HG03039 (cell line): ENCODE results near the gene IGF2R.
"Not testable (repeated sequence)": the region's sequence is repeated elsewhere in the genome, so short reads cannot be mapped to it uniquely, and the experiment has no call there.

Experiments
- ATAC-seq: cut with Tn5 transposase; IDR thresholded peaks from one replicate; pipeline ENCODE4 v1.9.1; 2021; ENCODE audit warnings: mild to moderate bottlenecking, moderate library complexity; ENCODE audit not compliant: unreplicated experiment

IGF2R gene

DNA sequence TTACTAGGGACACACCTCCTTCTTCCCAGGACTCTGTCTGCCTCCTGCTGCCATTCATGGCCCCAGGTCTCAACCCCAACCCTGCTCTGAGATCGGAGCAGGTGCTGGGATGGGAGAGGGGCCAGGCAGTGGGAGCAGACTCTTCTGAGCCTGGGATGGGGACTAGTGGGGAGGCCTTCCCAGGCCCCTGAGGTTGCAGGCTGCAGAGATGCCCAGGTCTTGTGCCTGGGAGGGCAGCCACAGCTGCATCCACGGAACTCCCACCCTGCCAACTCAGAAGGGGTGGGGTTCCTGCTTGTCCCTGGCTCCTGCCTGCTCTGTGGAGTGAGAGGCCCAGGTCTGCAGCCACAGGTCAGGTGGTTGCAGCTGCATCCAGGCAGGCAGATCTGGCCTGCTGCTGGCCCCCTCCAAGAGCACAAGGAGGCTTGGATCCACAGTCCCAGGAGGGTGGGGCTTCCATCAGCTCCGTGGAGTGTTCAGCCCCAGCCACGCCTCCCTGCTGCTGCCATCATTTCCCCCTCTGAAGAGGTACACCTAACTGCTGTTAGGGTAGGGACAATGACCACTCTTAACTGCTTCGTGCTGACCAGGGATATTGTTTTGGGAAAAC is 149.8 kb downstream of the IGF2R start:
- no peak for ATAC-seq

DNA sequence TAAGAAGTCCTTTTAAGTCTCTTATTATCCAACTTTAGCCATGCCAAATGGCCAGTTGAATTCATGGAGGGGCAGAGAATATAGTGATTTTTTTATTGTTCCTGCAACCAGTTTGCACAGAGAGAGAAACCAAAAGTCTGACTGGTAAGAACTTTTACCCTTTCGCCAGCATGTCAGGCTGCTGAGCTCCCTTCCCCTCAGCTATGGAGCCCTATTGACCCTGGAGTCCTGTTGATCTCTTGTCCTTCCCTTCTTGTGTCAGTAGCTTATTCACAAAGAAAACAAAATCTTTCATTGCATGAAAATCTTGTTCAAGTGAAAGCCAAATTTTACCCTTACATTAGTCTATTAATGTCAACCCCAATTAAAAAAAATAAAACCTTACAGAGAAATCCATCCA is 151.2 kb downstream of the IGF2R start:
- ATAC-seq = no peak

DNA sequence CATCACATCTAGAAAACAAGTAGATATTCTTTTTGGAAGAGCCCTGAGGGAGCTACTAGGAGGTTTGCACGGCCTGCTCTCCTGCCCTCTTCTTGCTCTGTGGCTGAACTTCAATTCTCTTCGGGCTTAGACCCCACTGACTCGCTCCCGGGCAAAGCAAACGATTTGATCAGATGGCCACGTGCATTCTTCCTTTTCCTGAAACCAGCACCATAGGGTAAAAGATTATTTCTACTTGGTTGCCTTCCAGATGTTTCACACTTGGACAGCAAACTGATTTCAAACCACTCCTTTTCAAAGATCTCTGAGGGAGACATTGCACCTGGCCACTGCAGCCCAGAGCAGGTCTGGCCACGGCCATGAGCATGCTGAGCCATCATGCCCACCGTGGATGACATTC is 152.7 kb downstream of the IGF2R start, which contains the start of gene SLC22A1:
Gene SLC22A1 (plus strand): TSS at position 258 of the 400 bp plus-strand sequence. CDS start 121 bp downstream, at position 379.
- no peak for ATAC-seq

DNA sequence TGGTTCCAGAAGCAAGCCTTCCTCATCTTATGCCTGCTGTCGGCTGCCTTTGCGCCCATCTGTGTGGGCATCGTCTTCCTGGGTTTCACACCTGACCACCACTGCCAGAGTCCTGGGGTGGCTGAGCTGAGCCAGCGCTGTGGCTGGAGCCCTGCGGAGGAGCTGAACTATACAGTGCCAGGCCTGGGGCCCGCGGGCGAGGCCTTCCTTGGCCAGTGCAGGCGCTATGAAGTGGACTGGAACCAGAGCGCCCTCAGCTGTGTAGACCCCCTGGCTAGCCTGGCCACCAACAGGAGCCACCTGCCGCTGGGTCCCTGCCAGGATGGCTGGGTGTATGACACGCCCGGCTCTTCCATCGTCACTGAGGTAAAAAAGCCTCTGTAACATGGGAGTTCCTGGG is 153.1 kb downstream of the IGF2R start:
- ATAC-seq = no peak

DNA sequence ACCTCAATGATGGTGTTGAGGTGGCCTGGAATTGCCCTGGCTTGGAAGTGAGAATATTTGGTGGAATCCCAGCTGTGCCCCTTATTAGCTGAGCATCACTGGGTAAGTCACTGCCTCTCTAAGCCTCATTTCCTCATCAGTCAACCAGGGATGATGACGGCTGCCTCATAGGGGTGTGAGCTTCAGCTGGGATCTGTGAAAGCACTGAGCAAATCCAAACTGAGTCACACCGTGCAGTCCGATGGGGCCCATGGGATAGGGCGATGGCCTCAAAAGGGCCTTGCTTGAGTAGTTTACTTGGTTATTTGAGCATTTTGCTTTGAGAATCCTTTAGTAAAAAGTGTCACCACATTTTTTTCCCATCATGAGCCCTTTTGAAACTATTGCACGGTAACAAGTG is 153.9 kb downstream of the IGF2R start:
- no peak for ATAC-seq

DNA sequence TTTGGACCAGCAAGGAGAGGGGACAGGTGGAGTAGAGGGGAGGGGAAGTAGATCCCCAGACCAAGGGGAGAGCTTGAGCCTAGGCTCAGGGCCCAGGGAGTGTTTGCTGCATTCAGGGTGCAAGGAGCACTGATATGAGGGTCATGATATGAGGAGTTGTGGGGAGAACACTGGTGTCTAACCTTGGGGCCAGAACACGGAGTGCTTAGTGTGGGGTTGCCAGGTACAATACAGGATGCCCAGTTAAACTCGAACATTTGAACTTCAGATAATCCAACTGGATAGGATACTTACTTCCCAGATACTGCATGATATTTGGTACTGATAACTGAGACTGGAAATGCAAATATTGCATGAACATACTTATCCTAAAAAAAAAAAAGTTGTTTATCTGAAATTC is 155.1 kb downstream of the IGF2R start:
- no peak for ATAC-seq

DNA sequence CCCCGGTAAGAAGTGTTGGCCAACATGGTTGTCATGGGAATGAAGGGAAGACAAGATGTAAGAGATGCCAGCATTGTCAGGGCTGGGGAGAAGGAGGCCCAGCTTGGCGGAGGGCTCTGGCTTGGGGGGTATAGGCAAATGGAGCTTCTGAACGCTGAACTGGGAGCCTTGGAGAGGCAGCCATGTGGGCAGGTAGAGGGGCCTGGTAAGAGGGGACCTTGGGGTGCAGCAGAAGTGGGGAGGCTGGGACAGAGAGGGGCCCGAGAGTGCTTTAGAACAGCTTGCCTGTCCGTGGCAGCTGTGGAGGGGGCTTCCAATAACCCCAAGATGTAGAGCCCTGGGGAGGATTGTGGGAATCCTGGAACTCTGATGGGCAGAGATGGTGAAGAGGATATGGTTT is 155.7 kb downstream of the IGF2R start:
- ATAC-seq = no peak

DNA sequence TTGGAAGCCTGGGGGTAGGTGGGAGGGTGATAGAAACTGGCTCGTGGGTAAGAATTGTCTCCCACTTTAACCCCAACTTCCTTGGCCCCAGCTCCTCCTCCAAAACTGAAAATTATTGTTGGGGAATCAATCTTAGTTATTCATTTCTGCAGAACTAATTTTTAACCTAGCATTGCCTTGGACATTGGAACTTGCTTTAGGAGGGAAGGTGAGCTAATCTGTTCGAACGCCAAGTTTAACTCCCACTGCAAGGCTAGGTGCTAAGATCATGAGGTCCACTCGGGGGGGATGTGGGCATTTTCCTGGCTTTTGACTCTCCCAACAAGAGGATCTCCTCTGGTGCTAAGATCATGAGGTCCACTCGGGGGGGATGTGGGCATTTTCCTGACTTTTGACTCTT is 156.2 kb downstream of the IGF2R start:
- not testable (repeated sequence) for ATAC-seq

DNA sequence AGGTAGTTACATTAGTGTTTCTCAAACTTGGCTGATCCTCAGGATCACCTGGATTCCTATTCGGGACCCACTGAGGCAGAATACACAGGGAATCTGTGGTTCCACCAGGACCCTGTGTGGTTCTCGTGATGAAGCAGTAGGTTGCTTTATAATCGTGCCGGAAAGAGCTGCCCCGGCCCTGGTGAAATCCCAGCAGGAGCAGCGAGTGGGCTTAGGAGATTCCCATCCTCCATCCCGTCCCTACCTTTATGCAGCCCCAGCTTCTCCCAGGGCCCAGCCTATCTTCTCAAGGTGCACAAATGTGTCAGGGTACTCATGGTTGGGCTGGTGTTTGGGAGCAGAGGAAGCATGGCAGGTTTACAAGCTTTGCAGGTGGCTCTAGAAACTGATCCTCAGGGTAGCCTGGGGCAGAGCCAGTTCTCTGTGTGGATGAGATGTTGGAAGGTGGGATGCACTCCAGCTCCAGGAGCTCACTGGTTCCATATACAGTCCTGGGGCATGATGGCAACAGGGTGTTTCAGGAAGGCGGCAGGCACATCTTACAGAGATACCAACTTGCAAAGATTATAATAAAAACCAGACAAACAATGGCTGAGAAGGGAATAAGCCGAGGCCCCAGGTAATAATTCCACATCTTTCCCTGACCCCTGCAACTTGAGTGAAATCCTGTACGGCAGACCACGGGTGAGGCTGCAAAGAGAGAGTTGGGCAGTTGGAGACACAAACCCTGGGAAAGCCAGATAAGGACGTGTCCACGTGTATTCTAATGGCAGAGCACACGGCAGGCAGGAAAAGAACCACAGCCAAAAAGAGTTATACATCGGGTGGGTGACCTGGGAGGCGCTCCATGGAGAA is 158.6 kb downstream of the IGF2R start:
- ATAC-seq = no peak

DNA sequence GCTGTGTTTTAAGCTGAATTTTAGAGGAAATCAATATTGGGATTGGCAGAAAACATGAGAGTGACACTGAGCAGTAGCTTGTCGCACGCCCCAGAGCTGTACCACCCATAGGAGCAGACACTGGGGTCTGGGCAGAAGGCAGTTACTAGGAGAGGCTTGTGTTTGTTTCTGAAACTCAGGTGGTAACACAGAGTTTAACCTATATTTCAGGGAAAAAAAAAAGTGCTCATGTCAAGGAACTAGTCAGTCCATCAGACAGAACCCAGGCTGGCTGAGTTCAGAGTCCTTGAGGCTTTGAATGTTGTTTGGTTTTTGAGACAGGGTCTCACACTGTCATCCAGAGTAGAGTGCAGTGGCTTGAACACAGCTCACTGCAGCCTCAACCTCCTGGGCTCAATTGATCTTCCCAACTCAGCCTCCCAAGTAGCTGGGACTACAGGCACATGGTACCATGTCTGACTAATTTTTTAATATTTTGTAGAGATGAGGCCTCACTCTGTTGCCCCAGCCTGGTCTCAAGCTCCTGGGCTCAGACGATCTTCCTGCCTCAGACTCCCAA is 159.3 kb downstream of the IGF2R start:
- no peak for ATAC-seq

DNA sequence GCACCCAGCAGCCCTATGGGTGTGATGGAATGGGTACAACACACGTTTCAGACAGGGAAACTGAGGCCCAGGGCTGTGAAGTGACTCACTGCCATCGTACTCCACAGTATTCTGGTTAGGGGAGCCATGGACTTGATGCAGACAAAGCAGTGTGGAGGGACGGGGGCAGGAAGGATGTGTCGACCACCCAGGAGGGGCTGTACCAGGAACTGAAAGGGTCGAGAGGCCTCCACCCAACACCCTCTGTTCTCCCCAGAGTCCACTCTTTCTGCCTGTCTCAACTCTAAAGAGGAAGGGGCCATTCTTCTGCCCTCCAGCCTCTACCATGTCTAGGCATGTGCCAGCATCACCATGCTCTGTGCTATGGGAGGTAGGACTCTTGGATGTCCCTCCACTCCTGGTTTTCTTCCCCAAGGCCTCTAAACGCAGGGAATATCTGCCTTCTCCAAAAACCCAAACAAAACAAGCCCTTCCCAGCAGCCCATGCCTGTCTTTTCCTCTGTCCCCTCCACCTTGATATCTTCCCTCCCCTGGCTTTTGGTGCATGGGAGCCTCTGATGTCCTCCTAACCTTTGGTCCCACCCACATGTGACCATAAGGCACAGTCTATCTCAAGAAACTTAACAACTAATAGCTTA is 160.1 kb downstream of the IGF2R start:
- no peak for ATAC-seq

DNA sequence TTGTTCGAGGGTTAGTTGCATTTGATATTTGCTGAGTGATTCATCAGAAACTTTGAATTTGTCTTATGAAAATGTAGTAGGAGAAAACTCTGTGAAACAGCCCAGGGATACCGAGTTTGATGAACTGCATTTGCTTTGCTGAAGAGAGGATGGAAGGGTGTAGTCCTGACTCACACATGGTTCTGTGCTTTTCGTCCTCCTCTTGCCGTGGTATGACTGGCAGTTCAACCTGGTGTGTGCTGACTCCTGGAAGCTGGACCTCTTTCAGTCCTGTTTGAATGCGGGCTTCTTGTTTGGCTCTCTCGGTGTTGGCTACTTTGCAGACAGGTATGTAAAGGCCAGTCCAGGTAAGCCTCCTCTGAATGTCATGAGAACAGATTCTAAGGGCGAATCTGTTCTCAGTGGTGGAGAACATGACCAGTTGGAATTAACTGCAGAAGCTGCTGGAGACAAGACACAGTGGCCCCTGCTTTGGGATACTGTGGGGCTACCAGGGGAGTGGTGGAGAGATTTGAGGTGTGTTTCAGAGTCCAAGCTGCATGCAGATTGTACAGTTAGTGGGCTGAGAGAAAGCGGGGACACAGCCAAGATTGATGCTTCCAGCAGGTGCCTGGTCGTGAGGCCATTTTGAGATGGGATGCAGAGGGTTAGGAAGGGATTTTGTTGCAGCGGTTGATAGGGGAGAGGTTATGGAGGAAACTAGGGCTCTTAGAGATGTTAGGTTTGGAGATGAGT is 161.2 kb downstream of the IGF2R start:
- no peak for ATAC-seq

DNA sequence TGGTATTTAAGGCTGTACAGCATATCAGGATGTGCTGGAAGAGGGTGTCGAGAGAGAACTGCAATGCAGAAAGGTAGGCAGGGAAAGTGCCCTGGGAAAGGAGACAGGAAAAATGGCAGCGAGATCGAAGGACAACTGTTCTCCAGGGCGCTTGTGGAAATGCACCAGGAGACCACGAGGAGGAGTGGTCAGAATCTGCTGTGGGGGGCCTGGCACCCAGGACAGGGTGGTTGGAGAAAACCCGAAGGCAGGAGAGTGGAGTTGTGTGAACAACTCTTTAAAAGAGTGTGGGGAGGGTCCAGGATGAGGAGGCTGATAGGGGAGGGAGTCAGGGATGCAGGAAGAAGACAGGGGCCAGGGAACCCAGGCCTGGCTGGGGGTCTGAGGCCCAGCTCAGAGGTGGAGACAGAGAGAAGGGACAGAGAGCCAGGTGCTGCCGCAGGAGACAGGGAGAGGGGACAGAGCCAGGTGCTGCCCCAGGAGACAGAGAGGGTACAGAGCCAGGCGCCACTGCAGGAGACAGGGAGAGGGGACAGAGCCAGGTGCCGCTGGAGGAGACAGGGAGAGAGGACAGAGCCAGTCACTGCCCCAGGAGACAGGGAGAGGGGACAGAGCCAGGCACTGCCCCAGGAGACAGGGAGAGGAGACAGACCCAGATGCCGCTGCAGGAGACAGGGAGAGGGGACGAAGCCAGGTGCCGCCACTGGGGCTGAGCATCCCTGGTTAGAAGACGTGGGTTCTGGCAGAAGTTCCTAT is 162.0 kb downstream of the IGF2R start:
- ATAC-seq = no peak

DNA sequence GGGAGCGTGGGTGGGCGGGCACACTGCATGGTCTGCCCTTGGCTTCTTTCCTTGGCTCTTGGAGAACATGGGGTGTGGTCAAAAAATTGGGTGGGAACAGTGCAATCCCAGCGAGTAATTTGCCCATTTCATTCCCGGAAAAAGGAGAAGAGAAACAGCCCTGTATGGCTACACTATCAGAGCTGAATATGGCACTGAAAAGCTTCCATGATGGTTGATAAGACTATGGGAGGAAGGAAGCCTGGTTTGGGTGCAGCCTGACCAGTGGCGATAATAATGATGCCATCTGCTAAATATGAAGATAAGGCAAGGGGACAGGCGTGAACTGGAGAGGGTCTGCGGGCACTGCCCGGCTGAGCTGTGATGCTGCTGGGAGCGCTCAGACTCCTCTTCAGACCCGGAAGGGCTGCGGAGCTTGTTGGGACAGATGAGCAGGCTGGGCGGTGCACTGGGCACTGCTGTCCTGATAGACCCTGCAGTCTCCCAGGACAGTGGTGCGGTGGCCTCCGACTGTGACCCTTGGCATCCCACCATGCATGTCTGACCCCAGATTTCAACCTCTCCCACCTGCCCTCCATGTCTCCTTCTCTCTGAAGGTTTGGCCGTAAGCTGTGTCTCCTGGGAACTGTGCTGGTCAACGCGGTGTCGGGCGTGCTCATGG is 162.9 kb downstream of the IGF2R start:
- no peak for ATAC-seq

DNA sequence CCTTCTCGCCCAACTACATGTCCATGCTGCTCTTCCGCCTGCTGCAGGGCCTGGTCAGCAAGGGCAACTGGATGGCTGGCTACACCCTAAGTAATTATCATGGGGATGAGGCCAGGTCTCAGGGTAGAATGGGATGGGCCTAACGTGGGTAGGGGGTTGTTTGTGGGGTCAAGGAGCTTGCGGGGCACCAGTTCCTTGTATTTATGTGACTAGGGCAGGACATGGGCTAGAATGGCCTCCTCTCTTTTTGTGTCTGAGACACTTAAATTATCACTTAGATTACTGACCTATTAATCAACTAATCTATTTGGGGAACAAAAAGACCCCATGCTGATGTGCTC is 163.4 kb downstream of the IGF2R start:
- ATAC-seq = no peak

DNA sequence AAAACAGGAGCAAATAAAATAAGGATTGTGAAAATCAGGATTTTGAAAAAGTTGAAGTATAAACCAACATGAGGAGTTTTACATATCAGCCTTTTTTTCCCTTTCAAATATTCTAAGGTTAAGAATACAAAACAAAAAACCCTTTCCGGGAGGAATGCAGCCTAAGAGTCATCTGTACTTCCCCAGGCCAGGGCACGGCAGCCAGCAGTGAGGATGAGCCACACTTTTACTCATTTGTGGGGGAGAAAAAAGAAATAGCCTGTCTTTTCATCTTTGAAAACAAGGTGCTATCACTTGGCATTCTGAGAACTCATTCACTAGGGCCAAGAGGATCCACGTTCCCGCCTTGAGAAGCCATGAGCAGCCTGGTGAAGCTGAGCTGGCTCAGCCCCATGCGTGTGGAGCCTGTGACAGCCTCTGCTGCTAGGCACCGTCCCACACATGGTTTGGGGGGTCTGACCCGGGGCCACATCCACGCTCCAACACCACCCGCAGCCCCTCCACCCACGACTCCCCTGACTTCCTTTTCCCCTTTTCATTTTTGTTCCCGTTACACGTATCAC is 164.0 kb downstream of the IGF2R start:
- ATAC-seq = no peak

DNA sequence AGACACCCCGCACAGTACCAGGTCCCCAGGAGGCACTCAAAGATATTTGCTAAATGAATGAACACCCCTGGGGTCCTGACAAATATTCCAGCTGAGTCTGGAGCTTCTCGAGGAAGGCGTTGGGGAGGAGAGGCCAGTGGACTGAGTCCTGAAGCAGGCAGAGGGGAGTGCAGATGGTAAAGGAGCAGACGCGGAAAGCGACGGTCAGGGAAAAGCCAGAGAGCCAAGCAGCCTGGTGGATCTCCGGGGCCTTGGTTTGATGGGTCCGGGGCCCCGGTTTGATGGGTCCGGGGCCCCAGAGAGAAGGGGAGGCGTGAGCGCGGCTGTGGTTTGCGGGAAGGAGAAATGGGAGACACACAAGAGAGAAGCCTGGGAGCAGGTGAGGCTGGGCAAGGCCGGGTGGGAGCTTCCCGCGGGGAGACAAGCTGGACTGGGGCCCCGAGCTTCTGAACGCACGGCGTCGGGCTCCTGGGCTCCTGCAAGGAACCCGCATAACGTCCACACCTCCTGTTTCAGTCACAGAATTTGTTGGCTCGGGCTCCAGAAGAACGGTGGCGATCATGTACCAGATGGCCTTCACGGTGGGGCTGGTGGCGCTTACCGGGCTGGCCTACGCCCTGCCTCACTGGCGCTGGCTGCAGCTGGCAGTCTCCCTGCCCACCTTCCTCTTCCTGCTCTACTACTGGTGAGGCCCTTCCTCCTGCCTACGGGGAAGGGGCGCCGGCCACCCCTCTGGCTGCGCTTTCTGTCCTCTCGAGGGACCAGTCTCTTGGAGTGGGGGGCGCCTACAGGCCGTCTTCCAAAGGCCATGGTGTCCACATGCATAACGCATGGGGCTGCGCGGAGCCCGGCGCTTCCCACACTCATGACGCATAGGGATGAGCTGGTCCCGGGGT is 164.8 kb downstream of the IGF2R start:
- no peak for ATAC-seq

DNA sequence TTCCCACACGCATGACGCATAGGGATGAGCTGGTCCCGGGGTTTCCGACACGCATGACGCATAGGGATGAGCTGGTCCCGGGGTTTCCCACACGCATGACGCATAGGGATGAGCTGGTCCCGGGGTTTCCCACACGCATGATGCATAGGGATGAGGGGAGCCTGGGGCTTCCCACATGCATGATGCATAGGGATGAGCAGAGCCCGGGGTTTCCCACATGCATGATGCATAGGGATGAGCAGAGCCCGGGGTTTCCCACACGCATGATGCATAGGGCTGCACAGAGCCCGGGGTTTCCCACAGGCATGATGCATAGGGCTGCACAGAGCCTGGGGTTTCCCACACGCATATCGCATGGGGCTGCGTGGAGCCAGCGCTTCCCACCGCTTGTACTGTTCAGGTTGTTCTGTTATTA is 165.5 kb downstream of the IGF2R start:
- not testable (repeated sequence) for ATAC-seq
